DOHH2 (cell line): Measurements from ENCODE around the gene PRKCH.

ENCODE experiments used
- H3F3A ChIP-seq: fragments of 200-600 bp; sonication (generic), shearing (Covaris generic); 2 replicates; pipeline ENCODE4 v1.6.0; 2016; ENCODE audit warnings: antibody characterized with exemption, mild to moderate bottlenecking; ENCODE audit not compliant: control insufficient read depth, insufficient read depth
- H3K27ac ChIP-seq: fragments of 200-600 bp; sonication (generic); 2 replicates; pipeline ENCODE4 v1.5.1; 2014; ENCODE audit warnings: low read depth, mild to moderate bottlenecking, low read length, moderate library complexity
- H3K27me3 ChIP-seq: fragments of 200-600 bp; sonication (generic); 2 replicates; pipeline ENCODE4 v1.6.1; 2014; ENCODE audit warnings: mild to moderate bottlenecking, low read length, mixed read lengths; ENCODE audit not compliant: control insufficient read depth
- H3K36me3 ChIP-seq: fragments of 200-600 bp; sonication (generic); 2 replicates; pipeline ENCODE4 v1.6.1; 2014; ENCODE audit warnings: mild to moderate bottlenecking, low read length, moderate library complexity, mixed read lengths; ENCODE audit not compliant: control insufficient read depth
- H3K4me1 ChIP-seq: fragments of 200-600 bp; sonication (generic); 2 replicates; pipeline ENCODE4 v1.6.1; 2014; ENCODE audit warnings: mild to moderate bottlenecking, low read length, mixed read lengths; ENCODE audit not compliant: control insufficient read depth
- H3K4me2 ChIP-seq: fragments of 200-600 bp; sonication (generic); 2 replicates; pipeline ENCODE4 v1.6.0; 2014; ENCODE audit warnings: mild to moderate bottlenecking, low read length, moderate library complexity
- H3K4me3 ChIP-seq: fragments of 200-600 bp; sonication (generic); 2 replicates; pipeline ENCODE4 v1.5.1; 2014; ENCODE audit warnings: mild to moderate bottlenecking, low read length, mixed read lengths
- H3K79me2 ChIP-seq: fragments of 200-600 bp; sonication (generic); 2 replicates; pipeline ENCODE4 v1.6.1; 2014; ENCODE audit warnings: mild to moderate bottlenecking, low read length, mixed read lengths; ENCODE audit not compliant: control insufficient read depth
- H3K9me2 ChIP-seq: fragments of 200-600 bp; sonication (generic); replicated peaks from 2 replicates; pipeline ENCODE4 v1.6.1; 2014; ENCODE audit warnings: mild to moderate bottlenecking, low read length, mixed read lengths; ENCODE audit not compliant: control insufficient read depth
- H3K9me3 ChIP-seq: fragments of 200-600 bp; sonication (generic); 2 replicates; pipeline ENCODE4 v1.6.1; 2014; ENCODE audit warnings: antibody characterized with exemption, low read length, mixed read lengths; ENCODE audit not compliant: control insufficient read depth, insufficient read depth
- H4K20me1 ChIP-seq: fragments of 200-600 bp; sonication (generic); 2 replicates; pipeline ENCODE4 v1.6.0; 2014; ENCODE audit warnings: low read depth, mild to moderate bottlenecking, antibody characterized with exemption, low read length, moderate library complexity; ENCODE audit not compliant: control insufficient read depth, insufficient read depth
- EZH2phosphoT487 ChIP-seq: fragments of 200-600 bp; sonication (generic); IDR thresholded peaks from 2 replicates; pipeline ENCODE4 v1.6.1; 2017; ENCODE audit warnings: borderline replicate concordance, mild to moderate bottlenecking, antibody characterized with exemption, low read length, moderate library complexity, mixed read lengths
- TF ChIP-seq, protein P1 (sequence below): fragments of 200-600 bp; sonication (generic); IDR thresholded peaks from one replicate; pipeline ENCODE4 v1.5.1; 2014; ENCODE audit warnings: antibody characterized with exemption, mild to moderate bottlenecking, low read depth, low read length; ENCODE audit not compliant: poor library complexity, severe bottlenecking

The PRKCH gene

DNA sequence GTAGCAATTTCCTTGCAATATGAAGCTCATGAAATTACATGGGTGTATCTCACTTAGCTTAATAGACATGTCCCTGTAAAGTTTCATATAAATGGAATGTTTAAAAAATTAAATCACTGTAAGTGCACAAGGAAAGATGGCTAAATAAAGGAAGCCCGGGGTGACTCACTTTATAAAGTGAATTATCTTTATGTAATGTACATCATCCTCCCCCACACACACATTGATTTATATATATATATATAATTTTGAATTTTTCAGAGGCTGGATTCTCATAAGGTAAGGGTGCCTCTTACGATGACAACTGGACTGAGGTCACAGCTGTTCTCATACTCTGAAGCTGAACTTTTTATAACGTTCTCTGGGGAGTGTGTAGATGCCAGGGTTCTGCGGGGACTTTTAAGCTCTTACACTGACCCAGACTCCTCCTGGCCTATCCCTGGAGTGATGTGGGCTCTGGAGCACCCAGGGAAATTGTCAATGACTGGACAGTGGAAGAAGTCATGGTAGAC lies 265.2 kb downstream of the PRKCH start:
- no peak overlapping the region for H3K27ac ChIP-seq
- H3K9me3 ChIP-seq = no peaks in the 10 kb centered on the region
- H3K4me2 ChIP-seq = no peak overlapping the region
- peaks cover 44% of the 10 kb centered on the region for H3K4me1 ChIP-seq
- H3K4me3 ChIP-seq = no peak overlapping the region
- no peaks in the 10 kb centered on the region for H3K9me2 ChIP-seq
- no peaks in the 10 kb centered on the region for H3K79me2 ChIP-seq
- no peaks in the 10 kb centered on the region for H3K36me3 ChIP-seq
- TF ChIP-seq, protein P1, sequence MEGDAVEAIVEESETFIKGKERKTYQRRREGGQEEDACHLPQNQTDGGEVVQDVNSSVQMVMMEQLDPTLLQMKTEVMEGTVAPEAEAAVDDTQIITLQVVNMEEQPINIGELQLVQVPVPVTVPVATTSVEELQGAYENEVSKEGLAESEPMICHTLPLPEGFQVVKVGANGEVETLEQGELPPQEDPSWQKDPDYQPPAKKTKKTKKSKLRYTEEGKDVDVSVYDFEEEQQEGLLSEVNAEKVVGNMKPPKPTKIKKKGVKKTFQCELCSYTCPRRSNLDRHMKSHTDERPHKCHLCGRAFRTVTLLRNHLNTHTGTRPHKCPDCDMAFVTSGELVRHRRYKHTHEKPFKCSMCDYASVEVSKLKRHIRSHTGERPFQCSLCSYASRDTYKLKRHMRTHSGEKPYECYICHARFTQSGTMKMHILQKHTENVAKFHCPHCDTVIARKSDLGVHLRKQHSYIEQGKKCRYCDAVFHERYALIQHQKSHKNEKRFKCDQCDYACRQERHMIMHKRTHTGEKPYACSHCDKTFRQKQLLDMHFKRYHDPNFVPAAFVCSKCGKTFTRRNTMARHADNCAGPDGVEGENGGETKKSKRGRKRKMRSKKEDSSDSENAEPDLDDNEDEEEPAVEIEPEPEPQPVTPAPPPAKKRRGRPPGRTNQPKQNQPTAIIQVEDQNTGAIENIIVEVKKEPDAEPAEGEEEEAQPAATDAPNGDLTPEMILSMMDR = no peak
- no peak for TF ChIP-seq EZH2phosphoT487
- no peaks in the 10 kb centered on the region for H3K27me3 ChIP-seq
- H4K20me1 ChIP-seq = no peaks in the 10 kb centered on the region
- no peaks in the 10 kb centered on the region for H3F3A ChIP-seq

DNA sequence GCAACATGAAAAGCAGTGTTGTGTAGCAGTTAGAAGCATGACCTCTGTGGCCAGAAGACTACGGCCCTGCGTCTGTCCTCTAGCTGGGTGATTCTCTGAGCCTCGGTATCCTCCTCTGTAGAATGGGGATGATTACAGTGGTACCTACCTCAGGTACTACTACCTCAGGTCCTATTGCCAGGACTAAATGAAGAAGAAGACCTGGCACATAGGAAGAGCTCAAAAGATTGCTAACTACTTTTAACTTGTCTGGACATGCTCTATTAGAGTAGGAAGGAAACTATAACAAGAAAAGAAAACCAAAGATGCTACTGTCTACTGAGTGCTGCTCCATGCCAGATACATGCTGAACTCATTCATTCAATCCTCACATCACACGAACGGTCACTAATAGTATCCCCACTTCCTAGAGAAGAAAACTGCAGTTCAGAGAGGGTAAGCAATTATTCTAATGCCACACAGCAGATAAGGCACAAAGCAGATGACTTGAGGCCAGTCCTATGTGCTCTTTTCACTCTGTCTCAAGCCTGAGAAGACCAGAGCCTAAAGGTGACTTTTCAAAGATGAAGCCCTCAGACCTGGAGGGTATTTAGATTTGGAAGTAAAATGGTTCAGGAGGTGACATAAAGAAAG lies 265.8 kb downstream of the PRKCH start:
- H3K27ac ChIP-seq = no peak overlapping the region
- H3K36me3 ChIP-seq = no peaks in the 10 kb centered on the region
- no peaks in the 10 kb centered on the region for H3K9me2 ChIP-seq
- no peaks in the 10 kb centered on the region for H3K27me3 ChIP-seq
- H3K9me3 ChIP-seq = no peaks in the 10 kb centered on the region
- H3F3A ChIP-seq = no peaks in the 10 kb centered on the region
- no peaks in the 10 kb centered on the region for H4K20me1 ChIP-seq
- TF ChIP-seq, protein P1 = no peak
- no peak for TF ChIP-seq EZH2phosphoT487
- H3K4me1 ChIP-seq = peaks cover 44% of the 10 kb centered on the region
- H3K4me3 ChIP-seq = no peak overlapping the region
- H3K4me2 ChIP-seq = no peak overlapping the region
- no peaks in the 10 kb centered on the region for H3K79me2 ChIP-seq

DNA sequence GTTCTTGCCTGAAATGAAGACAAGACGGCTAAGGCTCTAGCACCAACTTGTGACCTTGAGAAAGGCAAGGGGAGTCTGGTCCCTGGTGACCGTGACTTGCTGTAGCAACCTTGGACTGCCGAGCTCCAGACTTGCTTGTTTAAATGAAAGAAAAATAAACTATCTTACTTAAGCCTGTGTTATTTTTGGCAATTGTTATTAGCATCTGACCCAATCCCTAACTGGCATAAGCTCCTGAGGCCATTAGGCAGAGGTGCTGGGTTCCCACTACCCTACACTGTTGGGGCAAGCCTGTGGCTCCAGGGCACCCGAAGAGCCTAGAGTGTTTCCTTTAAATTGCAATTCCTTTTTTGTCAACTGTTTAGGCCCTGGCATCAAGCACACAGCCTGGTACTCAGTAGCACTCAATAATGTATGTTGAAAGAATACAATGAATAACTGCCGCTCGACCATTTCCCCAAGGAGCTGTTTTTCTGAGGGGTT lies 267.1 kb downstream of the PRKCH start:
- Histone ChIP-seq H3K79me2 (no peaks in the 10 kb centered on the region), H3K27ac (no peak overlapping the region), H3F3A (no peaks in the 10 kb centered on the region), H3K9me2 (no peaks in the 10 kb centered on the region), H4K20me1 (no peaks in the 10 kb centered on the region), H3K9me3 (no peaks in the 10 kb centered on the region), H3K27me3 (no peaks in the 10 kb centered on the region), H3K4me1 (peaks cover 44% of the 10 kb centered on the region), H3K4me2 (no peak overlapping the region), H3K36me3 (no peaks in the 10 kb centered on the region), H3K4me3 (no peak overlapping the region)
- TF ChIP-seq EZH2phosphoT487 = no peak
- TF ChIP-seq, protein P1 = no peak
